NCI-H2227 (cell line): ENCODE measurements around the gene RBBP8NL.

Experiments used
- DNase-seq: peaks from one replicate; lab custom pipeline; 2025; ENCODE audit not compliant: unreplicated experiment; lab: John Stamatoyannopoulos, UW

Gene RBBP8NL, protein sequence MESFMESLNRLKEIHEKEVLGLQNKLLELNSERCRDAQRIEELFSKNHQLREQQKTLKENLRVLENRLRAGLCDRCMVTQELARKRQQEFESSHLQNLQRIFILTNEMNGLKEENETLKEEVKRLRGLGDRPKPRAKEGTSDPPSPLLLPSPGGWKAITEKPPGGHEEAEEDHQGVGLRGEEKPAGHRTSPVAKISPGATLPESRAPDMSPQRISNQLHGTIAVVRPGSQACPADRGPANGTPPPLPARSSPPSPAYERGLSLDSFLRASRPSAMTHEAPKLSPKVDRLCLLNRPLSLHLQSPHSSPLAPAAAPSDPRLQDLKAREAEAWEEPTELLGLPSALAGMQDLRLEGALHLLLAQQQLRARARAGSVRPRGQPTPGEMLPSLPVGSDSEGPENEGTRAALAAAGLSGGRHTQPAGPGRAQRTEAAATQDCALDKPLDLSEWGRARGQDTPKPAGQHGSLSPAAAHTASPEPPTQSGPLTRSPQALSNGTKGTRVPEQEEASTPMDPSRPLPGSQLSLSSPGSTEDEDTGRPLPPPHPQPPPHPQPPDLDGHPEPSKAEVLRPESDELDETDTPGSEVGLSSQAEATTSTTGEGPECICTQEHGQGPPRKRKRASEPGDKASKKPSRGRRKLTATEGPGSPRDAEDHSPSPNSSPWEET

DNA sequence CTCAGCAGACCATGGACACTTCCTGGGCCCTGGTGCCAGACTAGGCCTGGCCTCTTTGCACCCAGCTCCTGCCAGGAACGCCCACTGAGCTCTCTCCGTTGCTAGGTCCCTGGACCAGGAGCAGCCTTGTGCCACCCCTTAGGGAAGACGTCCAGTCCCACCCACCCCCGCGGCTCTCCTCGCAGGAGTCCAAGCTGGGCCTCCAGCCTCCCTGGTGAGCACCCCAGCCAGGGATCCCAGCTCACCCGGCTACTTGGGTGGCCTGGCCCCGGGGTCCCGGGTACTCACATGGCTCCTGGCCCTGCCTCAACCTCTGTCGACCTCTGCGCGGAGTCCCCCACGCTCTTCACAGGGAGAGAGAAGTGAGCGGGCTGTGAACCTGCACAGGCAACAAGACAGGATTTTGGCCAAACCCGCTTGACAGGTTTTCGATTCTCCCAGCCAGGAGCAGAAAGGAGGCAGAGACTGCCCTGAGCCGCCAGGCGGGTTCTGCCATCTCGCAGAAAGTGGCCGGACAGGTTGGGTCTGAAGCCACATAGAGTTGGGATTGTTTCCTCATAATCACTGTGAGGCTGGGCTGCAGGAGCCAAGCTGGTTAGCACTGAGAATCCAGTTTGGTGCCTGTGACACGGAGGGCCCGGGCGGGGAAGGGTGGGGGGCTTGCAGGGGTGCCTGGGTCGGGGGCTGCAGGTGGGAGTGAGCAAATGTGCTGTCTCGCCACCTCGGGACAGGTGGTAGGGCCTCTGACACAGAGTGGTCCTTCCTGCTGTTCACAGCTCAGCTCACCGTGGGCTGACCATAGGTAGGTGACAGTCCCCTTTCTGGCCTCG, at the start of gene RBBP8NL:
Gene RBBP8NL (minus strand): TSS at position 368 of the 830 bp plus-strand sequence. CDS start 7,892 bp downstream, outside the sequence.
- no peak for DNase-seq

DNA sequence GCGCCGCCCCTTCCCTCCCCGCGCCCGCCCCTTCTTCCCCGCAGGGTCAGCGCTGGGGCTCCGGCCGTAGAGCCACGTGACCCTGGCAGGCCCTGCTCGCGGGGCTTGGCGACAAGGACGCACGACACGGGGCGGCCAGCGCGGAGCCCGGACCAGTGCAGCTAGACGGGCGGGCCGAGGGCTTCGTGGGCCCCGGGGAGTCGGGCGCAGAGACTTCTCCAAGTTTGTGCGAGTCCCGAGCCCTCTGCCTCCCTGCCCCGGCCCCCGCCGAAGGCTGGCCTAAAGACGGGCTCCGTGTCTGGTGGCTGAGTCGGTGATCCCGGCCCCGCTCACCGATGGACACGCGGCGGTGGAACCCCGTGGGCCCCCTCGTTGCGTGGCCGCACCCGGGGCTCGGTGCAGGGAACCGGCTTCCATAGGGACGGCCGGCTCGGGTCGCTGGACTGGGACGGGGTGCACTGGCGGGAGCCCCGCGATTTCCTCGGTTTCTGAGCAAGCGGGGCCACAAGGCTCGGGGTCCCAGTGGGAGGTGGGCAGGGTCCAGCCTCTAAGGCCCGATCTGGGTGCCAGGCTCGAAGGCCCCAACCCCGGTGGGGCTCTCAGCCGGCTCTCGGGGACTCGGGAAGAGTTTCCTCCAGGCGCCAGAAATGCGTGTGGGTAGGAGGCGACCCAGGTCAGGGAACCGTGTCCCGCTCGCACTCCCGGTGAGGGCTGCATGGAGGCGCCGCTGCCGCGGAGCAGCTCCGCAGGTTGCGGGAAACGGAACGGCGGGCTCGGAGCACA, 48.9 kb upstream of the RBBP8NL start:
- DNase-seq = no peak

DNA sequence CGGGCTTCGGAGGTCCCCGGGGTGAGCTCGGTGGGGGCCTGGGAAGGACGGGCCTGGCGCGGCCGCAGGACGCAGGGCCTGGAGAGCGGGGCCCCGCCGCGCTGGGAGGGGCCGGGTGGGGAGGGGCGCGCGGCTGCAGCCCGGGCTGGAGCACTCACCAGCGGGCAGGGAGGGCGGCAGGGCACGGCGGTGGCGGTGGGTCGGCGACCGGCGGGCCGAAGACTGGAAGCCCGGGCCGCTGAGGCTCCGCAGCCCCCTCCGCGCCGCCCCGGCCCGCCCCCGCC, 48.4 kb upstream of the RBBP8NL start, which contains the start of gene GATA5:
Gene GATA5 (minus strand): TSS at position 224 of the 284 bp plus-strand sequence. CDS start 474 bp downstream, outside the sequence.
- DNase-seq = no peak

DNA sequence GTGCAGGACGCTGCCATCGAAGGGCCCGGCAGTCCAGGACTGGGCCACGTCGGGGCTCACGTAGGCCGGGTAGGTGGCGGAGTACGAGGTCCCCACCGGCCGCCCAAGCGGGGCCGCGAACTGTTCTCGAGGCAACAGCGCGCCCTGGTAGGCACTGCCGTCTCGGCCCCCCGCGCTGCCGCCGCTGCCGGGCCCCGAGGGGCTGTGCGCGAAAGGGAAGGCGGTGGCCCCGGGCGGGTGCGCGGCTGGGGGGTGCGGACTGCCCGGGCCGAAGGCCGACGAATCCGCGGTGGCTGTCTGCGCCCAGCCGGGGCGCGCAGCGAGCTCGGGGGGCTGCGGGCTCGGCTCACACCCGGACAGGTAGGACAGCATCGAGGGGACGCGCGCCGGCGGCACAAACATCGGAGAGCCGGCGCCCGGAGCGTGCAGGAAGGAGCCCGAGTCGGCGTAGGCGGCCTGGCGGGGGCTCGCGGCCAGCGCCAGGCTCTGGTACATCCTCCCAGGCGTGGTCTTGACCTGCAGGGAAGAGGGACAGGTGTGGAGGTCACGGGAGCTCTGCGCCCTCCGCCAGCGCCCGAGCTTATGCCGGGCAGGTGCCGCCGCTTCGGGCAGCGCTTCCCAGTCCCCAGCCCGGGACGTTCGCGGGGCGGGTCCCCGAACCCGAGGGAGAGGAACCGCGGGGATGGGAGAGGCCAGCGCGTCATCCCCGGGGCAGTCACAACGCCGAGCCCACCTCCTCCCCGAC, 47.9 kb upstream of the RBBP8NL start:
- no peak for DNase-seq

DNA sequence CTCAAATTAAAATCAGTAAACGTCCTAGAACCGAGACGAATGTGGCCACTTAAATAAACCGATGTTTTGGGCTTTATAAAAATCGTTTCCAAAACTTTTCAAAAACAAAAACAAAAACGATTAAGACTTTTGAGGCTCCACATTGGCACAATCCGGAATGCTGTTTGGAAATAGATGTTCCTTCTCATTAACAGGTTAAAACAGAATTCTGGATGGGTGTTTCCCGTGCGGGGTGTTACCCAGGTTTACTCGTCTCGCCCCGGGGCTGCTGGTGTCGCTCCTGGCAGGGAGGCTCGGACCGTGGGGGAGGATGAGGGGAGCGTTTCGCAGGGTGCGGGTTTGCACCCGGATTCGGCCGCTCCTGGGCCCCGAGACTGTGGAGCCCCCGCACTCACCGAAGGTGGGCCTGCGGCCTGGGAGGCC, 47.3 kb upstream of the RBBP8NL start:
- no peak for DNase-seq

DNA sequence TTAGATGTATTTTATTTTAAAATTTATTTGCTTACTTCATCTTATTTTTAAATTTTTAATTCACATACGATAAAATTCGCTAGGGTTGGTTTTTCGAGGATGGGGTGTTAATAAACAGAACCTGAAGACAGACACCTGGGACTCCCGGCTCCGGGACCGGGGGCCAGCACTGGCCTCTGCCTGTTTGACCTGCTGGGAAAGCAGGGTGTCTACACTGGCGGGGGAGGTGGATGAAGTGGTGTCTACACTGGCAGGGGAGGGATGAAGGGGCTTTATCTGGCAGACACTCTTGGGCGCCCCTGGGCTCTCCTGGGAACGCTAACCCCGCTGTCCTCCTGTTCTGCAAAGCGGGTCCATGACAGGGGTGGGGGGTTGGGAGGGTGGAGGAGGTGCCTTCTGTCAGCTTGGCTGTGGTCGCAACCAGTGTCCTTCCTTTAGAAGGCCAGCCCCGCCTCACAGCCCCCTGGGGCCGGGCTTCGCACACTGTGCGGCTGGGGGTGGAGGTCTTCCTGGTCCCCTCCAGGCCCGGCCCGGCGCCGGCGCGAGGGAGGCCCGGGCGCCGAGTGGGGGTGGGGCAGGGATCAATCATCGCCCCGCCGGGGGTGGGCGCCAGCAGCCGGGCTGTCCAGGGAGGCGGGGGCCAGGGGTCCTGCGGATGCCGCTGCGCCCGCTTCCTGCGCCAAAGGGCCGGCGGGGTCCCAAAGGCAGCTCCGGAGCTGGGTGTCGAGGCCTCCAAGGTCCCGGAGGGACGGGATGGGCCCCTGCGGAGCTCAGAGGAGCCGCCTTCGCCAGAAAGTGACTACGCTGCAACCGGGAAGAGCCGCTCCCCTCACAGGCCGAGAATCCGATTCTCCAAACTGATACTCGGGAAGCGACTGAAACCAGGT, 46.6 kb upstream of the RBBP8NL start:
- DNase-seq = no peak

DNA sequence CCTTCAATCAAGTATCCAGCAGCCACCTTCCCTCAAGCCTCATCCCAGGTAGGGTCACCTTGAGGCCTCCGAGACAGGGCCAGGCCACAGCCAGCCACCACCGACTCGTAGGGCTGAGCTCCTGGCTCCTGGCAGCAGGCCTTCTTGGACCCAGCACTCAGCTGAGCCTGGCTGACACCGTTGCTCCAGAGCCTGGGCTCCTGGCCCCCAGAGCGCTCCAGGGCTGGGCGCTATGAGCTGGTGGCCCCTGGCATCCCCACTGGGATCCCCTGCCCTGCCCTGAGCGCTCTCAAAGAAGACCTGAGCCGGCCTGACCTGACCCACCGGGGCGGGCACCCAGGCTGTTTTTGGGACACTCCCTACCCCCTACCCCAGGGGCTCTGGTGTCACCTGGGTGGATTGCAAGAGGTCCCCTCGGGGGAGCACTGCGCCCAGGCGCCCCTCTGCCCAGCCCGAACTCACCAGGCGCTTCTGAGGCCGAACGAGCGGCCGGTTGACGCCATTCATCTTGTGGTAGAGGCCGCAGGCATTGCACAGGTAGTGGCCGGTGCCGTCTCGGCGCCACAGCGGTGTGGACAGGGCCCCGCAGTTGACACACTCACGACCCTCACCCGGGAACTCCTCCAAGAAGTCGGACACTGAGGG, 45.7 kb upstream of the RBBP8NL start:
- DNase-seq = no peak

DNA sequence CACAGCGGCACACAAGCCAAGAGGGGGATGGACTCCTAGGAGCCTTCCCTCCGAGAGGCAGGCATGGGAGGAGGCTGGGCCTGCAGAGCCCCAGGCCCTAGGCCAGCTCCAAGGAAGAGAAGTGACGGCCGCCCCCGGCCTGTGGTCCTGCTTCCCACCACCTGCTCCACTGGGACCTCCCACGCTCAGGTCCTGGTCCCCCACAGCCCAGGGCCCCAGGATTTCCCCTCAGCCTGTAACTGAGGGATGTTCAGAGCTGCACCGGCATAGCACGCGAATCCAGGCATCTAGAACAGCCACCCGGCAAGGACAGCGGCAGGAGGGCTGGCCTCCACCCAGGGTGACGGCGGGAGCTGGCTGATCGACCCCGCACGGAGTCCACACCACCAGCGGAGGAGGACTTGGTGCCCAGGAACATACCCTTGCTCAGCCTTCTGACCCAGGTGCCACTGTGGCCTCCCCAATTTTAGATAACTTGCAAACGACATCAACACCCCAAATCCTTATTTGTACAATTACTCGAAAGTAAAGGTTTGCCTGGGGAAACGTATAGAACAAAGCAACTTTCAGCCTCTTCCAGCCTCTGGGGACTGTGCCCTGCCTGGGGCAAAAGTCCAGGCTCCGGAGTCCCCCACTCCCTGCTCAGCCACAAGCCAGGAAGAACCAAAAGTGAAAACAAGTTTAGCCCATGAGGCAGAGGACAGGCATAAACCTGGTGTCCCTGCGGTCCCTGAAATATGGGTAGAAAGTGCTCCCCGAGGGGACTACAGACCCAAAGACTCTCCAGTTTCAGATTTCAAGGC, 45.0 kb upstream of the RBBP8NL start:
- no peak for DNase-seq

DNA sequence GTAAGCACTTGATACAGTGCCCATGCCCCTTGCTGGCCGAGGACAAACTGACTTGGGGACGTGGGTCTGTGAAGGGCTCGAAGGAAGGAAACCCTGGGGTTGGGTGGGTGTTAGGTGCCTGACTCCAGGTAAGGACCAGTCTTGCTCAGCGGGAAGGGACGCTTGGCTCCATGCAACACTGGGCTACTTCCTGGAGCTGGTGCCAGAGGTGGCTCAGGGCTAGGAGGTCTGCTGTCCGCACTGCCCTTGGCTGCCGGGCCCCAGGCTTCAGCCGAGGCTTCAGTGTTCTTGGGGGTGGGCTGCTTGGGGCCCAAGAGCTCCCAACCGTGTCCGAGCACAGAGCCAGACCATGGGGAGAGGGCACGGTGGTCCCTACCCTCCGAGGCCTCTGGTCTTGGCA, 43.1 kb upstream of the RBBP8NL start:
- DNase-seq = no peak

DNA sequence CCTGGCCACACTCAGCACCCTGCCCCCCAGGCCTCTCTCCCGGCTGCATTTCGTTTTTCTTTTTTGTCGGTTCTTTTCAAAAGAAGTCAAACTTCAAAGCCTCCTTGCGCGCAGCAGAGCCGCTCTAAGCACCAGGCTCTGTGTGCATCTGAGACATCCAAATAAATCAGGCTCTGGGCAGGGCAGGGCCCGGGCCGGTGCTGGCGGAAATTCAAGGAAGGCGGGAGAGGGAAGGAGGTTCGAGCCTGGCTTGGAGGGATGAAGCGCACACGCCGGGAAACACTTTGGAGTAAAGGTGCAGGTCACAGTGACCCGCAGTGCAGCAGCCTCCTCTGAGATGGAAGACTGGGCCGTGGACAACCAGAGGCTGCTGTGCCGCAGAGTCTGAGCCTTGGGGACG, 42.7 kb upstream of the RBBP8NL start:
- DNase-seq = no peak

DNA sequence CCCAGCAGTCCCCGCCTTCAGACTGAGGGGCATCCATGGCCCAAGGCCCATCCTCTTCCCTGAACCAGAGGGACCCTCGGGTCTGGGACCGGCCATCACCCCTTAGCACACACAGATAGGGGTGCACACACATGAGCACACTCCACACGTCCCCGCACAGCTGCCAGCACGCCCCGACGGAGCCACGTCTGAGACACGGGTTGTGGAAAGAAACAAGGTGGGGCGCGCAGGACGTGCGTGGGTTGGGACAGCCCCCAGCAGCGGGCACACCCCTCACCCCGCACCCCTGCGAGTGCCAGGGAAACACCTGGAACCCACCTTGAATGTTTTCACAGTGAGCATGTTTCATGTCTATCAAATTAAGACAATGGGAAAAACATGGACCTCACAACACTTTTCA, 42.0 kb upstream of the RBBP8NL start:
- no peak for DNase-seq

DNA sequence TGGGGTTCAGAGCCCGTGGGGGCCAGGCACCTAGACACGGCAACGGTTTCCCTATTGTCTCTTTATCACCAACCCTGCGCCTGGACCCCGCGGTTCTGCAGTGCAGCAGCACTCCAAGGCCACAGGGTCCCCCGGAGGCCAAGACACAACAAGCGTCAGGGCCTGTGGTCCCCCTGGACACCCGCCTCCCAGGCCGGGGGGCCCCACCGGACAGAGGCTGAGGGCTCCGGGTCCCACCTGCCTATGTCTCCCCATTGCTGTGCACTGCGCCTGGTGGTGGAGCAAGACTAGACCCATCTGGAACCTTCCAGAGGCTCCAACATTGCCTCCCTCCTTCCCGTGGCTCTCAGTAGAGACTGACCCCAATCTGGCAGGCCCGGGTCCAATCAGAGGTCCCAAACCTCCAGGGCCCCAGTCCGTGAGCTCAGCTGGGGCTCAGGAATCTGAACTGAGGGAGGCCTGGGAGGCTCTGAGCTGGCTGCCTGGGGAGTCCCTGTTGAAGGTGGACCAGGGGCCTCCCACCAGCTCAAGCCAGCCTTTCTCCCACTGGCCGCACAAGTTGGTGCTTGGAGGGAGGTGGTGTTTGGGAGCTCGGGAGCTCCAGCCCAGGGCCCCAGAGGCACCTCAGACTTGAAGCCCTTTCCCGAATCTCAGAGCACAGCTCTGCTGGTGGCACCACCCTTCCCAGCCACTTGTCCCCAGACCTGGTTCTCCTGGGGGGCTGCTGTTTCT, 39.6 kb upstream of the RBBP8NL start:
- no peak for DNase-seq

DNA sequence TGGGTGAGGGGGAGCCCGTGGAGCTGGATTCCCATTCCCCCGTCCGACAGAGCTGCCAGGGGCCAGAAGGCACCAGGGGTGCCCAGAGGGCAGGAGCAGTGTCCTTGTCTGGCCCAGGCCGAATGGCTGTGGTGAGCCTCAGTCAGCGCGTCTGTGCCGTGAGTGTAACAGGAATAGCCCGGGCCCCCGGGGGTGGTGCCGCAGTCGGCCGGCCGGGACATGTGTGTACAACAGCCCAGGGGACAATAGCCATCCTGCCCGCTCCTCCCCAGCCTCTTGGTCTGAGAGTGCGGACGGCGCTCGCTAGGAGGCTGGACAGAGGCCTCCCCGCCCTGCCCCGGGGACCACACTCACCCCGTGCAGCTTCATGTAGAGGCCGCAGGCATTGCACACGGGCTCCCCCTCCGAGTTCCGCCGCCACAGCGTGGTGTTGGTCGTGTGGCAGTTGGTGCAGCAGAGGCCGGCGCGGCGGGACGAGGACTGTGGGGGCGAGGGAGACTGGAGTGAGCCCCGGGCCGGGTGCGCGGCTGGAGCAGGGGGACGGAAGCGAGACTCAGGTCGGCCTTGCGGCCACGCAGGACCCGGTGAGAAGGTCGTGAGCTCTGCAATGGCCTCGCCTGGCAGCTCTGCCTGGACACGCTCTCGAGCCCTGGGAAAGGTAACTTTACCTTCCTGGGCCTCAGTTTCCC, 38.9 kb upstream of the RBBP8NL start:
- no peak for DNase-seq

DNA sequence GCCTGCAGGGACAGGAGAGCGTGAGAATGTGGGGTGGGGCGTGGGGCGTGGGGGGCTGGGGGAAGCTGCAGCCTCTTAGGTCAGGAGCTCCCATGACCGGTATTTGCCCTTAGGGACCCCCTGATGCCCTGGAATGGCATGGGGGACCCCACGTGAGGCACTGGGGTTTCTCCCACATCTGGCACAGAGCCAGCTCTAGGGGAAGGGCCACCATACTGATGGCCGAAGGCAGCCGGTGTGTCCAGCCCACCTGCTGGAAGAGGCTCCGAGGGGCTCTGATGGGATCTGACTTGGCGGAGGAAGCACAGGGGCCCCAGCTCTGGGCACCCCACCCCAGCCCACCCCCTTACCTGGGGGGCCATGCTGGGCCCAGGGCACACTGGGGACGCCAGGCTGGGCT, 37.7 kb upstream of the RBBP8NL start:
- DNase-seq = no peak

DNA sequence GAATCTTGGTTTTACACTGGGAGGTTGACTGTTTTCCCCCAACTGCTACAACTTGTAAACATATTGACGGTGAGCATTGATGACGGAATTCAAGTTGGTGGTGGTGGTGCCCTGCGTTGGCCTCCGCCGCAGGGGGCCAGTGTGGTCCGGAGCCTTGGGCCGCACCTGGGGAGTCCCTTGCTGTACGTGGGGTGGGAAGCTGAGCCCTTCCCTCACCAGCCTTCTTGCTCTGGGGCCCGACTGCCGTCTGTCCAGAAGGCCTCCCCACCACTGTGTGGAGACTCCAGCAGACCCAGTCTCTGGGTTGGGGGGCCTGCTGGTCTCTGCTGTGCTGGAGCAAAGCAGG, 37.1 kb upstream of the RBBP8NL start:
- no peak for DNase-seq

DNA sequence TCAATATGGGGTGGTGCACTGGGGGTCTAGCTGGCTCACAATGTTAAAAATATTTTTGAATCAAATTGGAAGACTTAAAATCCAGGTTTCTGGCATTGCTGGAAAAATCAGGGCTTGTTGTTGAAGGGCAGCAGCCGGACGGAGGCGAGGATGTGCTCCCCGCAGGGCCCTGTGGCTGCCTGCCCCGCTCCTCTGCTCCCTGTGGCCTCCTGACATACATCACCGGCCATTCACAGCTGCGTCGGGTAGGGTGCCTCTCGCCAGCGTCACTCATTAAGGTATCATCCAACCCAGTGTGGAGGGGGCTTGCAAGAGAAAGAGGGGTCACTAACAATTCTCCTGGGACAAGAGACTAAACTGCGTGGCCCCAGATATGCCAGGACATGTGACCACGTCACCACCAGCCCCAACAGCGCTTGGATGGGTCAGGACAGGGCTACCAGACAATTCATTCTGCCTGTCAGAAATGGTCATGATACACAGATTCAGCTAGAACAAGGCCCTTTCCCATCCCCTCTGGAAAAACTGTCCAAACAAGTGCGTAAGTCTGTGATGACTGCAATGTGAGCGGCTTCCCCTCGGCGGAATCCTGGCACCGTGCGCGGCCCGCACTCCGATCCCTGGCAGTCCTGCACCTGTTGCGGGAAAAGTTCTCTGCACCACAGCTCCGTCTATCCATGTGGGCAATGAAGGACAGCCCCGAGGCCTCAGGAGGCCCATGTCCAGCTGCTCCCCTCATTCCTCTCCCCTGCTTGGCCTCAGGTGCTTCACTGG, 36.5 kb upstream of the RBBP8NL start:
- no peak for DNase-seq
